CD1c-positive myeloid dendritic cell (primary cell): ENCODE measurements around the gene OSBPL5.
"Not testable (repeated sequence)": the region's sequence is repeated elsewhere in the genome, so short reads cannot be mapped to it uniquely, and the experiment has no call there.

Source experiments
- DNase-seq: peaks from one replicate; pipeline ENCODE4 v3.0.0-alpha.2; 2016; ENCODE audit errors: extremely low spot score

Gene OSBPL5

DNA sequence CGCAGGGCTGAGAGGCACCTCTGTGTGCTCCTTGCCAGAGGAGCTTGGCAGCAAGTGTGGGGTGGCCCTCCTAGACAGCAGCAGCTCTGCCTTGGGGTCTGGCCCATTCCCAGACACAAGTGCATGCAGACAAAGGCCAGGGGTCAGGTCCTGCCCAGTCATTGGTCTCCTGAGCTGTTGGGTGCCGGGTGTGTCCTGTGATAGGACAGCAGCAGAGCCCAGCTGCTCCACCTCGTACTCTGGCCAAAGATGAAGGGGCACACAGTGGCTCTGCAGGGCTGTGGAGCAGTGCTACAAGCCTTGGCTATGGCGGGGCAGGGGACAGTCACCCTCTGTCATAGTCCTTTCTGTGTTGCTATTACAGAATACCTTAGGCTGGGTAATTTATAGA is 17.3 kb upstream of the OSBPL5 start:
- DNase-seq = no peak

DNA sequence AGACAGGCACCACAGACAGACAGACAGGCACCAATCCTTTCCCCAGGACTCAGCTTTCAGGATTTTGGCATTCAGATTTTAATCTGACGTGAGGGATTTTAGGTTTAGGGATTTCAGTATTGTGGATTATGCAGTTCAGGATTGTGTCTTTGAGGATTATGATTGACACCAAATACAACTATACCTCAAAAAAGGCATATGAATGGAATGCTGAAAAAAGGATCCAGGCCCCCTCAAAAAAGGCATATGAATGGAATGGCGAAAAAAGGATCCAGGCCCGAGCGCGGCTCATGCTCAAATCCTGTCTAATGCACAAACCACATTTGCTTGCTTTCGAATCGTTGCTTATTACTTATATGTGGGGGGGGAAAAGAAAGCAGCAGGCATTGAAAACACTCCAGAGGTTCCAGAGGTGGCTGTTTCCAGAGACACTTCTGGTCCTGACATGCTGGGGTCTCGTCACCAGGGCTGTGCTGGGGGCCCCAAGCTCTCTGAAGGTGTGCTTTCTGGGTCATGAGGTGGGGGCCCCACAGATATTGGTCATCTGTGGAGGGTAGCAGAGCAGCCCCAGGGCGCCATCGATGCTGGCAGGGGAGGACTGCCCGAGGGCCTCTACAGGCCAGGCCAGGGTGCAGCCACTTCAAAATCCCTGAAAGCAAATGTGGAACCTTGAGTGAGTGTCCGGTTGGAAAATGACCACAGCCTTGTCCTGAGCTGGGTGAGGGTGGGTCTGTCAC is 16.8 kb upstream of the OSBPL5 start:
- DNase-seq = no peak

DNA sequence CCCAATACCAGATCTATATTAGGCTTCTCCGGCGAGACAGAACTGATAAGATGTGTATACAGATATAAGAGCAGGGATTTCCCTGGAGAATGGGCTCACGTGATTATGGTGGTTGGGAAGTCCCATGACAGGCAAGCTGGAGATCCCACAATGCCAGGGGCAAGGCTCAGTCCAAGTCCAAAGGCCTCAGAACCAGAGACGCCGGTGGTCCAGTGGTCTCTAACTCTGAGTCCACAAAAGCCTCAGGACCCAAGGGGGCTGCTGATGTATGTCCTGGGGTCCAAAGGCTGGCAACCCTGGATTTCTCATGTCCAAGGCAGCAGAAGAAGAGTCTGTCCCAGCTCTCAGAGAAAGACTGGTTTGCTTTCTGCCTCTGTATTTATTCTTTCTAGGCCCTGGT is 15.8 kb upstream of the OSBPL5 start:
- DNase-seq = no peak

DNA sequence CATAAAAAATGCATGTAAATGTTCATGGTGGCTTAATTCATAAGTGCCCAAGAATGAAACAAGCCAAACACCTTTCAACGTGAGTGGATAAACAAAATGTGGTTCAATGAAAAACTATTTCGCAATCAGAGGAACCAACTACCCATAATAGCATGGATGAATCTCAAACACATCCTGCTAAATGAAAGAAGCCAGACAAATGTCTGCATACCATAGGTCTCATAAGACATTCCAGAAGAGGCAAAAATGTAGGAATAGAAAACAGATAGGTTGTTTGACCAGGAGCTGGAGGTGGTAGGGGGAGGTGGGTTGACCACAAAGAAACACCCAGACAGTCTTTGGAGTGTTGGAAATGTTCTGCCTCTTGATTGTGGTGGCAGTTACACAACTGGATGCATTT is 13.2 kb upstream of the OSBPL5 start:
- DNase-seq = no peak

DNA sequence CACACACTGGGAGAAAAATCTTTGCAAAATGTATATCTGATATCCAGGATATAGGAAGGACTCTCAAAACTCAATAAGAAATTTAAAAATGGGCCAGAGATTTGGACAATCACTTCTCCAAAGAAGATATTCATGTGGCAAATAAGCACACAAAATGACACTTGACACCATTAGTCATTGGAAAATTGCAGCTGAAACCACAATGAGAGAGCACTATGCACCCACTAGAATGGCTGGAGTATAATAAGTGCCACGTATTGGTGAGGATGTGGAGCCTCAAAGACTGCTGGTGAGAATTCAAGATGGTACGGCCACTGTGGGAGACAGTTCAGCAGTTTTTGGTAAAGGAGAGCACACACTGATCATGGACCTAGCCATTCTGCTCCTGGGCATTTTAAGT is 12.8 kb upstream of the OSBPL5 start:
- peak; percentile 34 for DNase-seq

DNA sequence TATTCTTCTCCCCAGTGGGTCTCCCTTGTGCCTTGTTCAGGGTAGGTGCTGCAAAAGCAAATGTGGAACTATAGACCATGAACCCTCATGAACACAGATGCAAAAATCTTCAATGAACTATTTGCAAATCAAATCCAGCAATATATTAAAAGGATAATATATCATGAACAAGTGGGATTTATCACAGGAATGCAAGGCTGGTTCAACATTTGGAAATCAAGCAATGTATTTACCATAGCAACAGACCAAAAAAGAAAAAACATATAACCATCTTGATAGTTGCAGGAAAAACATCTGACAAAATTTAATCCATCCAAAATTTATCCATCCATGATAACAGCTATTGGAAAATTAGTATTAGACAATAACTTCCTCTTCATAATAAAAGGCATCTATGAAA is 11.4 kb upstream of the OSBPL5 start:
- no peak for DNase-seq

DNA sequence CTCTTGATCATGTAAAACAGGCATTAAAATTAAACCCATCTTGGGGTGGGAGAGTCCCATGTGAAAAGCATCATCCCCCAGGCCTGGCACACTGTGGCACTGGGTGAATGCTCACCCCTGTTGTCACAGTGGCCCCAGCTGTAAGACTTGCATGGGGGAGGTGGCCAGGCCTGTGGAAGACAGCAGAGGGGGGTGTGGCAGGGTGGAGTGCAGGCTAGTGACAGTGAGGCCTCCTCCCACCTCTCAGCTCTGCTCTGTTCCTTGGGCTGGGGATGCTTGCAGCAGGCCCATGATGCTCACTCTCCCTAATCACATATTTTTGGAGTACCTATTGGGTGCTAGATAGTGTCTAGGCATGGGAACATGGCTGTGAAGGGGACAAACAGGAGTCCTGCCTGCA is 10.1 kb upstream of the OSBPL5 start:
- DNase-seq = no peak

DNA sequence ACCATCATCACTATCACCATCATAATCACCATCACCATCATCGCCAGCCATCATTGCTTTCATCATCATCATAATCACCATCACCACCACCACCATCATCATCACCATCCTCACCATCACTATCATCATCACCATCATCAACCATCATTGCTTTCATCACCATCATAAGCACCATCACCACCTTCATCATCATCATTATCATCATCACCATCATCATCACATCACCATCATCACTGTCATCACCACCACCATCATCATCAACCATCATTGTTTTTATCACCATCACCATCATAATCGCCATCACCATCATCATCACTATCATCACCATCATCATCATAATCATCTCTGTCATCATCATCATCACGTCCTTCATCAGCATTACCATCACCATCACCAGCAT is 9.3 kb upstream of the OSBPL5 start:
- no peak for DNase-seq

DNA sequence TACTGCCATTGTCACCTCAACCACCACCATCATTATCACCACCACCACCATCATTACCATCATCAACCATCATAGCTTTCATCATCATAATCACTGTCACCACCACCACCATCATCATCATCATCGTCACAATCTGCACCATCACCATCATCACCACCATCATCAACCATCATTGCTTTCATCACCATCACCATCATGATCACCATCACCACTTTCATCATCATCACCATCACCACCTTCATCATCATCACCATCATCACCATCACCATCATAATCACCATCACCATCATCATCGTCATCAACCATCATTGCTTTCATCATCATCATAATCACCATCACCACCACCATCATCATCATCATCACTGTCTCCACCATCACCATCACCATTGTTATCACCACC is 8.7 kb upstream of the OSBPL5 start:
- no peak for DNase-seq

DNA sequence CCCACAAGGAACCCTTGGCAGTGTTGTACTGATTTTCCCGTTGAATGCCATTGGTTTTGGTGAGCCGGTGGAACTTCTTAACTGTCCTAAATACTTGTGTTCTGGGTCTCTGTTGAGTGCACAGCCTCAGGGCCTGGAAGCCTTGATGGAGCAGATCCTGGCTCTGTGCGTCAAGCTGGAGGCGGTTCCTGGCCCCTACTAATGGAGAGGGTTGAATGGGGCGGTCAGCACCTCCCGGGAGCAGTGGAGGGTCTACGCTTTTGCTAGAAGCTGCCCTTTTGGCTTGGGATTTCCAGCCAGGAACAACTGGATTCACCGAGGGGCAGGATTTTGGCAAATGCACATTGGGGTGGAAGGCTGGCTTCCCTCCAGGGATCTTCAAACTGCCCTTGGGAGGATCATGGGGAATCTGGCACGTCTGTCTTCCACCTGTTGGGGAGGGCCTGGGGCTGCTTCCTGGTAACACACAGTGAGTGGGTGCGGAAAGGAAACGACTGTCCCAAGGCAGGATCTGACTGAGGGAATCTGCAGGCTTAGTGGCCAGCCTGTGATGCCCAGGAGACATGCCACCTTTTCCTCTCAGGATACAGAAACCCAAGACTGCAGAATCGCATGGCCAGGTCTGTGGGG is 6.9 kb upstream of the OSBPL5 start:
- DNase-seq = no peak

DNA sequence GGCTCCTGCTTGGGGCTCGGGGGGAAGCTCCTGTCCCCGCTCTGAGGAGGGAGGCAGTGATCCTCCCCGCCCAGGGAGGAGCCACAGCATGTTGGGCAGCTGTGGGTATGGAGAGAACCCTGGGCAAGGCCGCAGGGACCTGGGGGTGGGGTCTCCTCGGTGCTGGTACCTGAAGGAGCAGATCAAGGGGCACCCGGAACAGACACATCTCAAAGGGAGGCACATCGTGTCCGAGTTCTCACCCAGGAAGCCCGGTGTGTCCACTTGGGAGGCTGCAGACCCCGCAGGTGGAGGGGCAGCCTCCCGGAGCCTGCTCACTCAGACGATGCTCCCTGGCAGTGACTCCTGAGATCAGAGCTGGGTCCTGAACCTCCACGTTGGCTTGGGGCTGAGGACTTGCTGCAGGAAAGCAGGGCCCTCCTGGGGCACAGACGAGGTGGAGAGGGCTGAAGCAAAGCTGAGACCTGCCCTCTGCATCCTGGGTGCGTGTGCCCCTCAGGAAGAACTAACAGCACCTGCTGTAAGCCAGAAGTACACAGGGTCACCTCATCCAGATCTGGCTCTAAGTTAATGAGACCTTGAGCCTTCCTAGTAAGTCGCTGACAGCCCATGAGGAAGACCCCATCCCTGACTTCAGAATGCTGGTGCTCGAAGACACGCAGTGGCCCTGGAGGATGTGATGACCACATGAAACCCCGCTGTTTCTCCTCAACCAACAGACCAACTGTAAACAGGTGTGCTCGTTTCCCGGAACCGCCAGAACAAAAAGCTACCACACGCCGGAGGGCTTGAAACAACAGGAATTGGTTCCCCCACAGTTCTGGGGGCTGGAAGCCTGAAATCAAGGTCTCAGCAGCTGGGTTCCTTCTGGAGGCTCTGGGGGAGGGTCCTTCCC is 5.9 kb upstream of the OSBPL5 start:
- no peak for DNase-seq

DNA sequence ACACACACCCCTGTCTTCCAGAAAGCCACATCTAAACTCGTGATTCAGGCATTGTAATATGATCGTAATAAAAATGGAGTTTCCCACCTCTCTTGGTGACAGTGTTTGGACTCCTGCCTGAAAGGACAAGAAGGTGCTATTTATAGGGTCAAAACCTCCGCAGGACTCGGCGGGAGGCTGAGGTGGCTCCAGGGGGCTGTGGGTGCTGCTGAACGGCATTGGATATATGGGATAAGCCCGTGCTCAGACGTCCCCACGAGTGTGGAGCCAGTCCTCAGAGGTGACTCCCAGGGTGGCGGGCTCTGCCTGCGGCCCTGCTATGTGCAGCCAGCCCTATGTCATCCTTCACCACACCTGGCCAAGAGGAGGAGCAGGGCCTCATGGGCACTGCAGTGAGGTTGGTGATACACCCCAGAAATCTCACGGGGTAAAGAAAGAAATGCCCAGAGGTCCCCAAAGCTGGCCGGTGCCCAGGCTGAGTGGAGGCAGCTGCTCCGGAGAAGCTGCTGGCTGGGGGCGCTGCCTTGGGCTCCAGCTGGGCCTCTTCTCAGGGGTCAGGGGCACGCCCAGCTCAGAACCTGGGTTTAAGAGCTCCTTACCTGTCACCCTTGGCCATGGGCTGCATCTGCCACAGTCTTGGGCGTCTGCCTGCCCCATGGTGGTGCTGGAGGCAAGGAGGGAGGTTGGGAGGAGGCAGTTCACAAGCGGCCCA is 5.1 kb upstream of the OSBPL5 start:
- no peak for DNase-seq

DNA sequence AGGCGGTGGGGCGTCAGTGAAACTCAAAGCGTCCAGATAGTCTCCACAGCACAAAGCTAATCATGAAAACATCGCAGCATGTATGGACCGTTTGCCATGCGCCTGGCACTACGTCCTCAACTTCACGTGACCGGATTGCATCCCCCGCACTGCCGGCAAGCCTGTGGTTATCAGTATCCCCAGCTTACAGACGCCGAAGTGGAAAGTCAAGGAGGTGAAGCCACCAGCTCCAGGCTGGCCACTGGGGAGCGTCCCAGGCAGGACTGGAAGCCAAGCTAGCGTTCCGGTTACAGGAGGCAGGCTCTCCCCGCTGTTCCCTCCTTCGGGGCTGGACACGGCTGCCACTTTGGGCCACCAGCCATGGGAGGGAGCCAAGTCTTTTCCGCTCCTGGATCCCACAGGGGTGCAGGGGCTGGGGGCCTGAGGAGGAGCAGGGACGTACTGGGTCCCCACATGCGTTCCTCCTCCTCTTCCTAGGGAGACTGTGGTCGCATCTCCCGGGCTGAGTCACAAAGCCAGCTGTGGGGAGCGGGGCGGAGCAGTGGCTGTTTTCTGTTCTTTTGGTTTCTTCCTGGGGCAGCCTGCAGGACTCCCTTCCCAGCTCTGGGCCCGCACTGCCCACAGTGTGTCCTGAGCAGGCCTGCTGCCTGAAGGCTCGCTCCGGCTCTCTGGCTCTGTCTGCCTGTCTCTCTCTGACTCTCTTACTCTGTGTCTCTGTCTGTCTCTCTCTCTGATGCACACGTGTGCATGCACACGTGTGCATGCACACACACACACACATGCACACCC is 4.3 kb upstream of the OSBPL5 start:
- DNase-seq = peak; percentile 50

DNA sequence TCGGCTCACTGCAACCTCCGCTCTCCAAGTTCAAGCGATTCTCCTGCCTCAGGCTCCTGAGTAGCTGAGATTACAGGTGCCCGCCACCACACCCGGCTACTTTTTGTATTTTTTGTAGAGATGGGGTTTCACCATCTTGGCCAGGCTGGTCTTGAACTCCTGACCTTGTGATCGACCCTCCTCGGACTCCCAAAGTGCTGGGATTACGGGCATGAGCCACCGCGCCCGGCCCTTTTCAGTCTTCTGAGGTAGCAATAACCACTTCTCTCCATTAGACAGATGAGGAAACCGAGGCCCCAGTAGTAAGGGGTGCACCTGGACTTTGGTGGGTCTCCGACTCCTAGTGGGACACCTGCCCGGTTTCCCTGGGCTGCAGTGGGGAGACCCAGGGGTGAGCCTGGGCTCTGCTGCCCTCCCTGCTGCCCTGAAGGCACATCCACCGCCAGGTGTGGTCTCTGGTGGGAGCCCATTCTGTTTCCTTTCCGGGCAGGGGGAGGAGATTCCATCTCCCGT is 3.7 kb upstream of the OSBPL5 start:
- DNase-seq = not testable (repeated sequence)

DNA sequence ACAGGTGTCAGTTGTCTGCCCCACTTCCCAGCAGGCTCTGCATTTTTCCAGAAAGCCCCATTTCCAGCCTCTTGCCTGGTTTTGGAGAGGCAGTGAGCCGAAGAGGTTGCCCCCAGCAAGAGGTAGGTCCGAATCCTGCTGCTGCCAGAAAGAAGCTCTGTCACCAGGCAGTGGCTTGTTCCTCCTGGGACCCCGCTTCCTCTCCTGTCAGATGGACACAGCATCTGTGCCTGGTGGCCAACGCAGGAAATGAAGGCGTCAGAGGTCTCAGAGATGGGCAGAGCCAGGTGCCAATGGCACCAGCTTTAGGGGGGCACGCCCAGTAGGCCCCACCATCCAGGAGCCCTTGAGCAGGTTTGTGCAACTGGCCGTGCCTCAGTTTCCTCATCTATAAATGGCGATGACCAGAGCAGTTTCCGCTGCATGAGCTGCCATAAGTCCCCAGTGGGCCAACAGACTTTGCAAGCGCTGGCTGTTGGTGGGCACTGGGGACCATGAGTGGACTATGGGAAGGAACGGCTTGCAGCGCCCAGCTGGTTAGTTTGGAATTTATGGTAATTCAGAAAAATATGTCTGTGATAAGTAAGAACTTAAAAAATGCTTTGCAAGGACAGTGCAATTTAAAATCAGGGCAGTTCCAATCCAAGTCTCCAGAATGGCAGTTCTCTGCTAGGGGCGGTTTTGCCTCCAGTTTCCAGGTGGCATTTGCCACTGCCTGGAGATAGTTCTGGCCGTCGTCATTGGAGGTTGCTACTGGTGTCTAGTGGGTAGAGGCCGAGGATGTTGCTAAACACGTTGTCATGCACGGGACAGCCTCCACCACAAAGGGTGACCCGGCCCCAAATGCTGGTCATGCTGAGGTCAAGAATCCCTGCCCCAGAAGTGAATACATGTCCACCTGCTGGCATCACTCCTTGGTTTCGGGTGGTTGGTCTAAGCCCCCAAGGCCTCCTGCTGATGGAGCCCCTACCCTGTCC is 2.3 kb upstream of the OSBPL5 start:
- no peak for DNase-seq

DNA sequence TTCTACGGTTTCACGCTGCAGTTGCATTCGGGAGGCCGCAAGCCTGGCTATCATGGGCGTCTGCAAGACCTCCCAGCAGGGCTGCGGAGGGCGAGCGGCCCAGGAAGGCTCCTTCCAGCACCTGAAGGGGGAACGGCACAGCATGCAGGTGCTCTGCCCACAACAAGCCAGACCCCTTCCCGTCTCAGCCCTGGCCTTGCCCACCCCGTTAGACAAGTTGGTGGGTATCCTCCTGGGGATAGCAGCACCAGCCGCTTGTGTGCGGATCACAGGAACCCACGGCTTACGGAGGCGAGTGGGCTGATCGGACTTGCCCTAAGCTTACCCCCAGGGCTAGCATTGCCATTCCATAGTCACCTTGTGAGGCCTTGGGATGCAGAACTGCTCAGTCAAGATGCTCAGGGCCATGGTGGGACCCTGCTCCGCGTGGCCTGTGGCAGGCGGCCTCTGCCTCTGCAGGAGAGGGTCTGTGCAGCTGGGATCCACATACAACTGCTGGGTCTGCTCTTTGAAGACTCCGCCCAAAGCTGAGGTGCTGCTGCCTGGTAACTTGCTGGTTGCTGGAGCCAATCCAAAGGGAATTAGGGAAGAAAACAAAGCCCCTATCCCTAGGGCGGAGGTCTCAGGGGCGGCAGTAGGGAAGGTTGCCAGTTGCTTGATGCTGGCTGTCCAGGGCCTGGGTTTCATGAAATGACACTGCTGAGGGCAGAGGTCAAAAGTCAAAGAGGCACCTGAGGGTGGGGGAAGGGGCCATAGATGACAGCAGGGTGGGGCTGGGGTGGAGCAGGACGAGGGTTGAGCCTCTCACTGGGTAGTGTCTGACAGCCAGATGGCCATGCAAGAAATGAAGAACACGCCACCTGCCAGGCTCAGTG is 1.4 kb upstream of the OSBPL5 start:
- DNase-seq = no peak

DNA sequence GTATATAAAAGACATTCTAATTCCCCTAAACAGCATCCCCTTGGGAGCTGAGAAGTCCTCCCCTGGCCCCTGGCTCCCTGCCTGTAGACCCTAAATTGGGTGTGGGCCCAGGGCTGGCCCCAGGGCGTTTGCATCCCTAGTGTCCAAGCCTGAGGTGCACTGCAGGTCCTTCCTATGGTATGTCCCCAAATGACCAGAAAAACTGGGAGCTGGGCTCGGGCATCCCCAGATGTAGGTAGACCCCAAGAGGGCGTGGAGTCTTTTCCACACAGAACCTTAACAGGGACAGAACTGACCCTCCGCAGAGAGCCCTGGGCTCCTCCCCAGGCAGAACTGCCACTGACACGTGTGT is 782 bp upstream of the OSBPL5 start:
- DNase-seq = no peak

DNA sequence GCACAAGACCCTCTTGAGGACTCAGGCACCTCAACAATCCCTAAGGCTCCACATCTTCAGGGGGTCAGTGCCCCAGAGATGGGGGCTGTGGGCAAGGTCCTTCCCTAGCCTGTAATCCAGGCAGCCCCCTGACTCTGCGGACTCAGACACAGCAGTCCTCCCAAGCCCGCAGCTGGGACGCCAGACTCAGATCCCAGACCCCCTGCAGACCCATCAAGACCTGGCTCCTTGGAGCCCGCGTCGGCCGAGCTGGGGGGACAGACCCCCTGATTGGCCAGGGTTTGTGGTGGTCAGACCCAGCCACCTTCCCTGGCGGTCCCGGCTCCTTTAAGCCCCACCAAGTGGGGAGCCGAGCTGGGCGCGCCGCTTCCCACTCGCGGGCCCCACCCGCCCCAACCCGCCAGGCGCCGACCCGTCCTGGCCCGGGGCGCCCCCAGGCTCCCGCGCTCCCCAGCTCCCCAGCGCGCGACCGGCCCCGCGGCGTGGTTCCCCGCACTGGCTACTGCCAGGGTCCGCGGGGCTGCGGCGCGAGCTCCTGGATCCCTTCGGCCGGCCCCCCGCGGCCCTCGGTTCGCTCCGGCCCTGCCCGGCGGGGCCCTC is 458 bp downstream of the OSBPL5 start:
- no peak for DNase-seq

DNA sequence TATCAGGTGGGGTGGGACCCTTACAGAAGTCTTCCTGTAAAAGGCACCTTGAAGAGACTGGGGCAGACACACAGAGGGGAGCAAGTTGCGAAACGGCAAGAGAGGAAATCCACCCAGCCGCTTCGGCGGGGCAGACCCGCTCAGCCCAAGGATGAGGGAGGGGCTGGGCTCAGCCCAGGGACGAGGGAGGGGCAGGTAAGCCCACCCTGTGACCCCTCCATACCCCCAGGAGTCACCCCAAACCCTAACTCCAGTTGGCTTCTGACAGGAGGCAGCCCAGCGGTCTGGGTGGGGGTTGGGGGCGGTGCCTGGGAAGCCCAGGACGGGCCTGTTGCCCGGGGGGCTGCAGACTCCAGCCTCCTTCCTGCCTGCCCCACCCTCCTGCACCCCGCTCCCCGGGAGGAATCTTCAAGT is 965 bp downstream of the OSBPL5 start:
- no peak for DNase-seq
